Measurements from ENCODE around the gene ERICH3.

The ERICH3 gene

GRCh38 chr1:74620242-74620641 lies 53.4 kb downstream of the ERICH3 start:
- H3K4me2 ChIP-seq (ENCODE audit: low read length): no peak overlapping the region
- no peaks in the 10 kb centered on the region for H3K9me3 ChIP-seq (ENCODE audit: control insufficient read depth, insufficient read depth, low read length)
- no peaks in the 10 kb centered on the region for H3F3A ChIP-seq (ENCODE audit: control insufficient read depth, insufficient read depth)
- H3K27me3 ChIP-seq (ENCODE audit: control insufficient read depth, low read length): peaks cover 3% of the 10 kb centered on the region; the same call in 1 of the 2 replicates
- no peaks in the 10 kb centered on the region for H3K79me2 ChIP-seq (ENCODE audit: control insufficient read depth, low read length)
- H3K4me1 ChIP-seq (ENCODE audit: control insufficient read depth, low read length): no peaks in the 10 kb centered on the region
- no peak overlapping the region for H3K27ac ChIP-seq (ENCODE audit: low read depth, low read length)
- no peaks in the 10 kb centered on the region for H3K36me3 ChIP-seq (ENCODE audit: control insufficient read depth, low read length)
- H4K20me1 ChIP-seq (ENCODE audit: control insufficient read depth, insufficient read depth, low read depth, low read length): no peaks in the 10 kb centered on the region
- TF ChIP-seq EZH2phosphoT487 (IDR thresholded peaks at IDR 0.05; ENCODE audit: borderline replicate concordance, low read length) (no peak), CTCF (IDR thresholded peaks at IDR 0.05; ENCODE audit: low read depth, low read length, poor library complexity, severe bottlenecking) (no peak)
- H3K4me3 ChIP-seq (ENCODE audit: low read length): no peak overlapping the region
- no peaks in the 10 kb centered on the region for H3K9me2 ChIP-seq (replicated peaks; ENCODE audit: control insufficient read depth, low read length)

- H3K4me1 ChIP-seq (ENCODE audit: control insufficient read depth, low read length): no peaks in the 10 kb centered on the region
- no peaks in the 10 kb centered on the region for H4K20me1 ChIP-seq (ENCODE audit: control insufficient read depth, insufficient read depth, low read depth, low read length)
- no peaks in the 10 kb centered on the region for H3K36me3 ChIP-seq (ENCODE audit: control insufficient read depth, low read length)
- H3K27me3 ChIP-seq (ENCODE audit: control insufficient read depth, low read length): peaks cover 3% of the 10 kb centered on the region; the same call in 1 of the 2 replicates
- no peak overlapping the region for H3K4me3 ChIP-seq (ENCODE audit: low read length)
- H3K4me2 ChIP-seq (ENCODE audit: low read length): no peak overlapping the region
- H3K9me2 ChIP-seq (replicated peaks; ENCODE audit: control insufficient read depth, low read length): no peaks in the 10 kb centered on the region
- H3K27ac ChIP-seq (ENCODE audit: low read depth, low read length): no peak overlapping the region
- H3K9me3 ChIP-seq (ENCODE audit: control insufficient read depth, insufficient read depth, low read length): no peaks in the 10 kb centered on the region
- no peaks in the 10 kb centered on the region for H3F3A ChIP-seq (ENCODE audit: control insufficient read depth, insufficient read depth)
- no peaks in the 10 kb centered on the region for H3K79me2 ChIP-seq (ENCODE audit: control insufficient read depth, low read length)
- TF ChIP-seq CTCF (IDR thresholded peaks at IDR 0.05; ENCODE audit: low read depth, low read length, poor library complexity, severe bottlenecking) (no peak), EZH2phosphoT487 (IDR thresholded peaks at IDR 0.05; ENCODE audit: borderline replicate concordance, low read length) (no peak)
These were observed 54.6 kb downstream of the ERICH3 start for GRCh38 chr1:74618974-74619373.

- TF ChIP-seq EZH2phosphoT487 (IDR thresholded peaks at IDR 0.05; ENCODE audit: borderline replicate concordance, low read length): no peak
- TF ChIP-seq CTCF (IDR thresholded peaks at IDR 0.05; ENCODE audit: low read depth, low read length, poor library complexity, severe bottlenecking): no peak
- no peak overlapping the region for H3K27ac ChIP-seq (ENCODE audit: low read depth, low read length)
- no peaks in the 10 kb centered on the region for H3K9me3 ChIP-seq (ENCODE audit: control insufficient read depth, insufficient read depth, low read length)
- no peak overlapping the region for H3K4me3 ChIP-seq (ENCODE audit: low read length)
- no peaks in the 10 kb centered on the region for H3K4me1 ChIP-seq (ENCODE audit: control insufficient read depth, low read length)
- H3K36me3 ChIP-seq (ENCODE audit: control insufficient read depth, low read length): no peaks in the 10 kb centered on the region
- H3K9me2 ChIP-seq (replicated peaks; ENCODE audit: control insufficient read depth, low read length): no peaks in the 10 kb centered on the region
- H4K20me1 ChIP-seq (ENCODE audit: control insufficient read depth, insufficient read depth, low read depth, low read length): no peaks in the 10 kb centered on the region
- peaks cover under 1% of the 10 kb centered on the region; the same call in 1 of the 2 replicates for H3K27me3 ChIP-seq (ENCODE audit: control insufficient read depth, low read length)
- H3K4me2 ChIP-seq (ENCODE audit: low read length): no peak overlapping the region
- no peaks in the 10 kb centered on the region for H3F3A ChIP-seq (ENCODE audit: control insufficient read depth, insufficient read depth)
- H3K79me2 ChIP-seq (ENCODE audit: control insufficient read depth, low read length): no peaks in the 10 kb centered on the region
These were observed 59.7 kb downstream of the ERICH3 start for GRCh38 chr1:74613894-74614293.
